Sigmoid colon (tissue), 4 donors: ENCODE results near the gene MYL6B.

Source experiments
- POLR2A ChIP-seq, 2 donors: fragments of 450-650 bp; IDR thresholded peaks; one replicate each; pipeline ENCODE4 v1.6.1; 2016; ENCODE audit warnings: antibody characterized with exemption in 2 of 2, mild to moderate bottlenecking in 2 of 2, moderate library complexity in 2 of 2
- POLR2AphosphoS5 ChIP-seq, 4 donors: sonication (generic); formaldehyde crosslinking; IDR thresholded peaks; one replicate each; pipeline ENCODE4 v1.6.1; 2017; ENCODE audit warnings: antibody characterized with exemption in 4 of 4
- TF ChIP-seq, protein P1 (sequence below), 4 experiments: fragments of 450-650 bp in 3 of 4; fragments of 200-600 bp in 1 of 4; IDR thresholded peaks; one replicate each; pipeline ENCODE4 v1.5.1; 2016 to 2019; ENCODE audit warnings: antibody characterized with exemption in 4 of 4, mild to moderate bottlenecking in 3 of 4, moderate library complexity in 2 of 4

DNA sequence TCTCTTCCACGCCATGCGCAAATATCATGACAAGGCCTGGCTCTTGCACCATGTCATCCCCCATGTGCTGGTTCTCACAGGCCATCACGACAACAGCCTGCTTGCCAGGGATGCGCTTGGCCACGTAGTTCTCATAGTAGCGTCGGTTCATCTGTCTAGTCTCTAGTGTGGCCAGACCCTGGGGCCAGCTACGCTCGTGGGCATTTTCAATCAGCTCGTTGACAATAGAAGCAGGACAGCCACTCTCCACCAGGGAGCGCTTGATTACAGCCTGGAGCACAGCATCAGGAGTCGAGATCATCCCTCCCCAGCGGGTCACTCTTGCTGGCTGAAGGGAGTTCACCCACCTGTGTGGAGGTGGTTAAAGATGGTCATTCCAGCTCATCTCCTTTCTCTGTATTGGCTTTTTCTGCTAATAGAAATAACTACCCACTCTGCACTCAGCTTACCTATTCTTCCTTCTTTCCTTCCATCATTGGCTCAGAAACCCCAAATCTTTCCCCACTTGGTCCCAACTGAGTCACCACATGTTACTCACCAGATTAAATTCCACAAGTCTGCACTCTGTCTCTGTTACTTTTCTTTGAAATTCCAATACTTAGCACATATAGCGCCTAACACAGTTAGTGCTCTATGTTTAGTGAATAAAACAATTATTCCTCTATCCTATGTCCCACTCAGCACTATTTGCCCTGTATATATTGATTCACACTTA, 54.2 kb downstream of the MYL6B start:
- TF ChIP-seq, protein P1, sequence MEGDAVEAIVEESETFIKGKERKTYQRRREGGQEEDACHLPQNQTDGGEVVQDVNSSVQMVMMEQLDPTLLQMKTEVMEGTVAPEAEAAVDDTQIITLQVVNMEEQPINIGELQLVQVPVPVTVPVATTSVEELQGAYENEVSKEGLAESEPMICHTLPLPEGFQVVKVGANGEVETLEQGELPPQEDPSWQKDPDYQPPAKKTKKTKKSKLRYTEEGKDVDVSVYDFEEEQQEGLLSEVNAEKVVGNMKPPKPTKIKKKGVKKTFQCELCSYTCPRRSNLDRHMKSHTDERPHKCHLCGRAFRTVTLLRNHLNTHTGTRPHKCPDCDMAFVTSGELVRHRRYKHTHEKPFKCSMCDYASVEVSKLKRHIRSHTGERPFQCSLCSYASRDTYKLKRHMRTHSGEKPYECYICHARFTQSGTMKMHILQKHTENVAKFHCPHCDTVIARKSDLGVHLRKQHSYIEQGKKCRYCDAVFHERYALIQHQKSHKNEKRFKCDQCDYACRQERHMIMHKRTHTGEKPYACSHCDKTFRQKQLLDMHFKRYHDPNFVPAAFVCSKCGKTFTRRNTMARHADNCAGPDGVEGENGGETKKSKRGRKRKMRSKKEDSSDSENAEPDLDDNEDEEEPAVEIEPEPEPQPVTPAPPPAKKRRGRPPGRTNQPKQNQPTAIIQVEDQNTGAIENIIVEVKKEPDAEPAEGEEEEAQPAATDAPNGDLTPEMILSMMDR (IDR thresholded peaks at IDR 0.05), result peak; percentile 41 to 72 (median 64)
- TF ChIP-seq POLR2AphosphoS5 (IDR thresholded peaks at IDR 0.05) (no peak), POLR2A (IDR thresholded peaks at IDR 0.05) (no peak)
